WTC11 (cell line): ENCODE measurements around the gene STYXL2.

ENCODE experiments used
- CREB1 ChIP-seq: sonication (generic); formaldehyde crosslinking; IDR thresholded peaks from 2 replicates; pipeline ENCODE4 v1.8.0; 2023; ENCODE audit warnings: mild to moderate bottlenecking, missing genetic modification reagents
- CTCF ChIP-seq: fragments of 200-600 bp; IDR thresholded peaks from 2 replicates; pipeline ENCODE4 v1.8.0; 2022; ENCODE audit warnings: antibody characterized with exemption
- ELF4 ChIP-seq: sonication (generic); formaldehyde crosslinking; IDR thresholded peaks from 2 replicates; pipeline ENCODE4 v1.8.1; 2022; ENCODE audit warnings: low read depth, mild to moderate bottlenecking, moderate library complexity, missing genetic modification reagents
- FOXJ3 ChIP-seq: sonication (generic); formaldehyde crosslinking; IDR thresholded peaks from 2 replicates; pipeline ENCODE4 v1.9.0; 2021; ENCODE audit warnings: missing genetic modification reagents, mild to moderate bottlenecking, borderline replicate concordance
- MYBL2 ChIP-seq: sonication (generic); formaldehyde crosslinking; IDR thresholded peaks from 2 replicates; pipeline ENCODE4 v1.8.1; 2023; ENCODE audit warnings: mild to moderate bottlenecking, moderate library complexity, missing genetic modification reagents
- NR2C2 ChIP-seq: sonication (generic); formaldehyde crosslinking; IDR thresholded peaks from 2 replicates; pipeline ENCODE4 v1.8.0; 2022; ENCODE audit warnings: mild to moderate bottlenecking, missing genetic modification reagents
- NR3C1 ChIP-seq: sonication (generic); formaldehyde crosslinking; conservative IDR thresholded peaks from 2 replicates; pipeline ENCODE4 v1.8.1; 2023; ENCODE audit warnings: low read depth, mild to moderate bottlenecking, missing genetic modification reagents
- PRDM15 ChIP-seq: sonication (generic); formaldehyde crosslinking; IDR thresholded peaks from 2 replicates; pipeline ENCODE4 v1.8.0; 2022; ENCODE audit warnings: missing genetic modification reagents
- SP1 ChIP-seq: sonication (generic); formaldehyde crosslinking; conservative IDR thresholded peaks from 2 replicates; pipeline ENCODE4 v1.8.1; 2022; ENCODE audit warnings: missing genetic modification reagents
- ZNF121 ChIP-seq: sonication (generic); formaldehyde crosslinking; IDR thresholded peaks from 2 replicates; pipeline ENCODE4 v1.8.0; 2023; ENCODE audit warnings: missing genetic modification reagents
- TF ChIP-seq, protein P1 (sequence below): sonication (generic); formaldehyde crosslinking; IDR thresholded peaks from 2 replicates; pipeline ENCODE4 v1.8.1; 2023; ENCODE audit warnings: mild to moderate bottlenecking, missing genetic modification reagents, moderate library complexity

DNA sequence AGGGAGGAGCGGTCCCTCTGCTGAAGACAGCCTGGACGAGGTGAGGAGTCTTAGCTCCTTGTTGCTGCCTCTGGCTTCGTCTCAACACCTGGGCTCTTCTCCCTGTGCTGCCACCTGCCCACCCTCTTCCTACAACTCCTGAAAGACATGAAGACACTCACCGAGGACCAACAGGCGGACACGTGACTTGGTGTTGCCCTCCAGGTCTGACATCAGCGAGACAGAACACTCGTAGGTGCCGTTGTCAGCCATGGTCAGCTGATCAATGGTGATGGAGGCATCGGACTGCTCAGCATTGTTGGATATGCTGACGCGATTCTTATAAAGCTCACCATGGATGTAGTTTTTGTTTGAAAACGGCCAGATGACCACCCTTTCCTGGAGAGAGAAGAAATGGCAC lies 25.1 kb upstream of the STYXL2 start:
- TF ChIP-seq CTCF (no peak), MYBL2 (CRISPR knock-in tag) (no peak), ZNF121 (CRISPR knock-in tag) (no peak), PRDM15 (no peak), NR3C1 (CRISPR knock-in tag) (no peak), FOXJ3 (CRISPR knock-in tag) (no peak), NR2C2 (CRISPR knock-in tag) (no peak), CREB1 (no peak), ELF4 (no peak), SP1 (CRISPR knock-in tag) (no peak)
- TF ChIP-seq, protein P1, sequence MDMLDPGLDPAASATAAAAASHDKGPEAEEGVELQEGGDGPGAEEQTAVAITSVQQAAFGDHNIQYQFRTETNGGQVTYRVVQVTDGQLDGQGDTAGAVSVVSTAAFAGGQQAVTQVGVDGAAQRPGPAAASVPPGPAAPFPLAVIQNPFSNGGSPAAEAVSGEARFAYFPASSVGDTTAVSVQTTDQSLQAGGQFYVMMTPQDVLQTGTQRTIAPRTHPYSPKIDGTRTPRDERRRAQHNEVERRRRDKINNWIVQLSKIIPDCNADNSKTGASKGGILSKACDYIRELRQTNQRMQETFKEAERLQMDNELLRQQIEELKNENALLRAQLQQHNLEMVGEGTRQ (CRISPR knock-in tag): no peak
